SK-N-SH (cell line): Measurements from ENCODE around the gene ANKH. TPM values are rescaled to one million over a fixed set of nuclear protein-coding genes. Genes with fewer than 3 reads are reported as not detected.

Experiments
- CTCF ChIA-PET: fragments of 300-600, 350-600 bp; formaldehyde crosslinking; extraction: SDS; loops from one replicate; lab custom pipeline; 2021; lab: Yijun Ruan, JAX
- POLR2A ChIA-PET: fragments of 350-600 bp; sonication (Branson Sonifier 250); formaldehyde crosslinking; extraction: SDS; loops from one replicate; lab custom pipeline; 2020; ENCODE audit warnings: antibody characterized with exemption, inconsistent platforms; lab: Yijun Ruan, JAX
- DNase-seq: peaks from one replicate; pipeline ENCODE4 v3.0.0; 2012
- H2AFZ ChIP-seq: fragments of 200-600 bp; sonication (generic); 2 replicates; pipeline ENCODE4 v1.8.1; 2016; ENCODE audit warnings: antibody characterized with exemption, mild to moderate bottlenecking, low read depth
- H3F3A ChIP-seq: fragments of 200-600 bp; sonication (generic); replicated peaks from 2 replicates; pipeline ENCODE3; 2016; ENCODE audit warnings: antibody characterized with exemption, mild to moderate bottlenecking; ENCODE audit not compliant: insufficient read depth
- H3K27ac ChIP-seq, 2 experiments: fragments of 200-500 bp in 1 of 2; fragments of 200-600 bp in 1 of 2; sonication (Bioruptor generic) in 1 of 2; sonication (generic), shearing (Covaris generic) in 1 of 2; 2 replicates each; pipeline versions ENCODE4 v1.5.1 to v1.6.1; 2014 to 2016; ENCODE audit warnings: low read depth in 2 of 2, inconsistent platforms in 1 of 2, low read length in 1 of 2, mild to moderate bottlenecking in 1 of 2, mixed read lengths in 1 of 2
- H3K27me3 ChIP-seq: fragments of 200-600 bp; sonication (generic), shearing (Covaris generic); 2 replicates; pipeline ENCODE4 v1.6.1; 2016; ENCODE audit warnings: mixed run types; ENCODE audit not compliant: insufficient read depth
- H3K36me3 ChIP-seq, 2 experiments: fragments of 200-500 bp in 1 of 2; fragments of 200-600 bp in 1 of 2; sonication (Bioruptor generic) in 1 of 2; sonication (generic) in 1 of 2; replicated peaks in 1 of 2; 2 replicates each; pipeline versions ENCODE3 to v1.5.1; 2014 to 2016; ENCODE audit warnings: low read length in 1 of 2, mild to moderate bottlenecking in 1 of 2; ENCODE audit not compliant: insufficient read depth in 2 of 2, control insufficient read depth in 1 of 2
- H3K4me1 ChIP-seq, 2 experiments: fragments of 200-500 bp in 1 of 2; fragments of 200-600 bp in 1 of 2; sonication (Bioruptor generic) in 1 of 2; sonication (generic), shearing (Covaris generic) in 1 of 2; 2 replicates each; pipeline versions ENCODE4 v1.5.1 to v1.6.1; 2014 to 2016; ENCODE audit warnings: low read depth in 1 of 2, low read length in 1 of 2, mixed run types in 1 of 2; ENCODE audit not compliant: insufficient read depth in 2 of 2, control insufficient read depth in 1 of 2
- H3K4me2 ChIP-seq: fragments of 200-600 bp; sonication (generic), shearing (Covaris generic); 2 replicates; pipeline ENCODE4 v1.6.1; 2017; ENCODE audit warnings: mixed run types
- H3K4me3 ChIP-seq, 2 experiments: fragments of 200-500 bp in 1 of 2; fragments of 200-600 bp in 1 of 2; sonication (Bioruptor generic) in 1 of 2; sonication (generic), shearing (Covaris generic) in 1 of 2; 2 replicates each; pipeline versions ENCODE4 v1.5.1 to v1.8.1; 2014 to 2016; ENCODE audit warnings: low read depth in 2 of 2, inconsistent platforms in 1 of 2, low read length in 1 of 2, mild to moderate bottlenecking in 1 of 2, mixed read lengths in 1 of 2, moderate library complexity in 1 of 2
- H3K79me2 ChIP-seq: fragments of 200-600 bp; sonication (generic); 2 replicates; pipeline ENCODE4 v1.8.1; 2017; ENCODE audit warnings: mild to moderate bottlenecking; ENCODE audit not compliant: insufficient read depth
- H3K9ac ChIP-seq: fragments of 200-600 bp; sonication (generic); 2 replicates; pipeline ENCODE4 v1.6.1; 2017; ENCODE audit warnings: mixed run types
- H3K9me2 ChIP-seq: fragments of 200-600 bp; sonication (generic); 2 replicates; pipeline ENCODE4 v1.6.1; 2017; ENCODE audit warnings: mixed run types
- H3K9me3 ChIP-seq: fragments of 200-600 bp; sonication (generic); 2 replicates; pipeline ENCODE4 v1.6.1; 2017; ENCODE audit warnings: mixed run types, mild to moderate bottlenecking, moderate library complexity
- H4K20me1 ChIP-seq: fragments of 200-600 bp; sonication (generic); 2 replicates; pipeline ENCODE4 v1.6.1; 2017; ENCODE audit warnings: mild to moderate bottlenecking, mixed run types; ENCODE audit not compliant: insufficient read depth
- CHD2 ChIP-seq: fragments of 150-350 bp; IDR thresholded peaks from 2 replicates; pipeline ENCODE4 v1.6.1; 2018; ENCODE audit warnings: low read length; ENCODE audit not compliant: partially characterized antibody
- ELF1 ChIP-seq: IDR thresholded peaks from 2 replicates; pipeline ENCODE4 v1.4.0; 2012
- EZH2phosphoT487 ChIP-seq: fragments of 200-600 bp; sonication (generic); IDR thresholded peaks from 2 replicates; pipeline ENCODE4 v1.6.1; 2017; ENCODE audit warnings: low read depth, mixed run types, mild to moderate bottlenecking, antibody characterized with exemption, moderate library complexity, borderline replicate concordance
- FOSL2 ChIP-seq: IDR thresholded peaks from 2 replicates; pipeline ENCODE4 v1.4.0; 2012; ENCODE audit warnings: low read depth, mild to moderate bottlenecking, moderate library complexity, borderline replicate concordance
- FOXJ3 ChIP-seq: sonication (generic); formaldehyde crosslinking; IDR thresholded peaks from 2 replicates; pipeline ENCODE4 v1.5.1; 2020; ENCODE audit warnings: mild to moderate bottlenecking, missing genetic modification reagents
- MAX ChIP-seq: IDR thresholded peaks from 2 replicates; pipeline ENCODE4 v1.4.0; 2012; ENCODE audit warnings: low read depth
- NFIC ChIP-seq: IDR thresholded peaks from 2 replicates; pipeline ENCODE4 v1.4.0; 2012; ENCODE audit warnings: borderline replicate concordance
- RCOR1 ChIP-seq: fragments of 150-350 bp; IDR thresholded peaks from 2 replicates; pipeline ENCODE4 v1.6.1; 2017; ENCODE audit warnings: antibody characterized with exemption, low read length
- TCF12 ChIP-seq: IDR thresholded peaks from 2 replicates; pipeline ENCODE4 v1.4.0; 2012
- TEAD4 ChIP-seq: IDR thresholded peaks from 2 replicates; pipeline ENCODE4 v1.4.0; 2012; ENCODE audit warnings: mild to moderate bottlenecking, borderline replicate concordance; ENCODE audit not compliant: insufficient read depth
- USF1 ChIP-seq: IDR thresholded peaks from 2 replicates; pipeline ENCODE4 v1.4.0; 2012; ENCODE audit warnings: low read depth, borderline replicate concordance
- YY1 ChIP-seq: IDR thresholded peaks from 2 replicates; pipeline ENCODE4 v1.4.0; 2012; ENCODE audit warnings: low read depth, mild to moderate bottlenecking
- ZBTB33 ChIP-seq: IDR thresholded peaks from 2 replicates; pipeline ENCODE4 v1.4.0; 2012; ENCODE audit warnings: low read depth, borderline replicate concordance
- WGBS: methylation state at CpG from one replicate; pipeline ENCODE4 v1.1.6; 2017; ENCODE audit warnings: low lambda C conversion rate; 5-methylcytosine and 5-hydroxymethylcytosine counted together
- polyA plus RNA-seq, 3 experiments: library from polyadenylated mRNA; depleted of rRNA; stranded (reverse); fragments of >200 nt; gene quantifications; 2 replicates each; pipeline ENCODE4 v1.2.3, GENCODE V29; 2012
- TF ChIP-seq, protein P1 (sequence below): fragments of 150-350 bp; IDR thresholded peaks from 2 replicates; pipeline ENCODE4 v1.6.1; 2017; ENCODE audit warnings: antibody characterized with exemption, low read length, low read depth, borderline replicate concordance

Gene ANKH
- polyA plus RNA-seq, 1 of the 3 experiments (the other 2 are of a cell fraction) = 22.0 TPM

- H3F3A ChIP-seq = peaks cover 6% of the 10 kb centered on the region
- no peaks in the 10 kb centered on the region for H3K9me2 ChIP-seq
- WGBS = 97% methylated on average over 10 of the region's 10 CpGs
- DNase-seq = no peak
- peaks cover 0 to 14% of the 10 kb centered on the region in 2 experiments; a peak in 2 of 4 replicates for H3K4me1 ChIP-seq
- no peaks in the 10 kb centered on the region for H3K27me3 ChIP-seq
- no peak overlapping the region for H3K4me3 ChIP-seq
- no peak overlapping the region for H3K4me2 ChIP-seq
- H3K36me3 ChIP-seq = peaks cover 48 to 56% of the 10 kb centered on the region in 2 experiments
- H4K20me1 ChIP-seq = peaks cover 8% of the 10 kb centered on the region
- CTCF ChIA-PET = interaction anchor here (0.8 to 1.3 kb wide), 3 partner anchors 14 to 322 kb away, joined by 4 read pairs; no protein-coding TSS in a partner anchor
- no peak for TF ChIP-seq ZBTB33
- TF ChIP-seq EZH2phosphoT487 = no peak
- TF ChIP-seq CHD2 = no peak
- TF ChIP-seq TEAD4 = no peak
- no peak for TF ChIP-seq USF1
- no peak for TF ChIP-seq FOSL2
- no peak for TF ChIP-seq NFIC
- no peak for TF ChIP-seq MAX
- TF ChIP-seq ELF1 = no peak
- no peak for TF ChIP-seq TCF12
- TF ChIP-seq FOXJ3 (CRISPR knock-in tag) = no peak
- no peak for TF ChIP-seq RCOR1
- no peak overlapping the region for H2AFZ ChIP-seq
- POLR2A ChIA-PET = no interaction called here
- H3K9ac ChIP-seq = no peak overlapping the region
- H3K79me2 ChIP-seq = peaks cover 37% of the 10 kb centered on the region; the same call in 1 of the 2 replicates
- H3K9me3 ChIP-seq = no peaks in the 10 kb centered on the region
- H3K27ac ChIP-seq = no peak overlapping the region; a peak in 1 of 4 replicates
Measured at GRCh38 chr5:14681236-14681752, 190.3 kb downstream of the ANKH start.

DNA sequence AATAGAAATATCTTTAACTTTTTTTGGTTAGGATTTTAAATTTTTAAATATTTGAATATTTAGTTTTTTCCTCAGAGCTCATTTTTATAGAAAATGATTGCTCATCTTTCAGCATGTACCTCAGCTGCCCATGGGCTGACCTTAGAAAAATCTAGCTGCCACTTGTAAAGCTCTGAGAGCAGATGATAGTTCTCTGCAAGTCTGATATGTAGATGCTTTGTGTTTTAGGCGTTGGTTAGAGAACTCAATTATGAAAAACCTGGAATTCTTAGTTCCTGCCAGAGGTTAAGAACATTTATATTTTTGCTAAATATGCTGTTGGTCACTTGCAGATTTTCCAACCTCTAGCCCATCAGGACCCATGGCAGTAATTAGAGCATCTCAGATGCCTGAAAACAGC, 192.0 kb downstream of the ANKH start:
- peaks cover 17% of the 10 kb centered on the region for H4K20me1 ChIP-seq
- POLR2A ChIA-PET = no interaction called here
- H3K9me2 ChIP-seq = no peaks in the 10 kb centered on the region
- peaks cover 0 to 20% of the 10 kb centered on the region in 2 experiments; a peak in 2 of 4 replicates for H3K4me1 ChIP-seq
- H3K9me3 ChIP-seq = no peaks in the 10 kb centered on the region
- H3K4me2 ChIP-seq = no peak overlapping the region
- H3K27ac ChIP-seq = no peak overlapping the region
- no peak for DNase-seq
- H3K79me2 ChIP-seq = peaks cover 53% of the 10 kb centered on the region
- H3K36me3 ChIP-seq = peaks cover 51 to 58% of the 10 kb centered on the region in 2 experiments
- peaks cover 6% of the 10 kb centered on the region for H3F3A ChIP-seq
- no peak overlapping the region for H3K9ac ChIP-seq
- TF ChIP-seq, protein P1, sequence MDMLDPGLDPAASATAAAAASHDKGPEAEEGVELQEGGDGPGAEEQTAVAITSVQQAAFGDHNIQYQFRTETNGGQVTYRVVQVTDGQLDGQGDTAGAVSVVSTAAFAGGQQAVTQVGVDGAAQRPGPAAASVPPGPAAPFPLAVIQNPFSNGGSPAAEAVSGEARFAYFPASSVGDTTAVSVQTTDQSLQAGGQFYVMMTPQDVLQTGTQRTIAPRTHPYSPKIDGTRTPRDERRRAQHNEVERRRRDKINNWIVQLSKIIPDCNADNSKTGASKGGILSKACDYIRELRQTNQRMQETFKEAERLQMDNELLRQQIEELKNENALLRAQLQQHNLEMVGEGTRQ = no peak
- TF ChIP-seq YY1 (no peak), ELF1 (no peak)
- TF ChIP-seq, all 33 proteins: peak for 0
- Histone ChIP-seq H2AFZ (no peak overlapping the region), H3K4me3 (no peak overlapping the region), H3K27me3 (no peaks in the 10 kb centered on the region)
- WGBS = 100% methylated on average over 1 of the region's 1 CpG
- CTCF ChIA-PET = interaction anchor here (1.9 kb wide), 1 partner anchor 324 kb away, joined by 8 read pairs; no protein-coding TSS in a partner anchor
